ENCODE measurements around the gene MOCOS.

Gene MOCOS

DNA sequence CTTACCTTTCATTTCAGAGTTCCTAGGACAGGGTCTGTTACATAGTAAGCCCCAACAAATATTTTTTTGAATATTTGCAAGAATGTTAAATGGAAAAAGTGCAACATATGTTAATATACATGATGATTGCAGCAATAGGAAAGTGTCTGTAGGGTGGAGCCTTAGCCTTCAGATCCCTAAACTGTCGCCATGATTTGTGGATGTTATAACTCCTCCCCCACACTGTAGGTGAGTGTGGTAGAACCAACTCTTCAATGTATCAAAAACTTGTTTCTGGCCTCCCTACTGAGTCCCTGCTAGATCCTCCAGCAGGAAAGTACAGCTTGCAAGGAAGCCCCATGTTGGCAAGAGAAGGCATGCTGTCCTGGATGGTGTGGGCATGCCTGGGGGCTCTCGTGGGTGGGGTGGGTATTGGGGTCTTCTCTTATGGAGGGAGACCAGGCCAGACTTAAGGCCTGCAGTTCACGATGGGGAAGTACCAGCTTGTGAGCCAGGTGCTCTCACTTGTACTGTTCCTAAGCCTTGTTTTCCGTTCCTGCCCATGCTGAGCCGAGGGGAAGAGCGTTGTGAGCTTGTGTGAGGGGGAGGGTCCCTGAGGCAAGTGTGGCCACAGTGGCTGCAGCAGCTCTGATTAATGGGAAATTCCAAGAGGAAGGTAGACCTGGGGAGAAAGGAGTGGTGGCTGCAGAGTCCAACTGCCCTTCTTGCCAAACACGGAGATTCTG is 121.6 kb downstream of the MOCOS start:
- DNase-seq = no peak

DNA sequence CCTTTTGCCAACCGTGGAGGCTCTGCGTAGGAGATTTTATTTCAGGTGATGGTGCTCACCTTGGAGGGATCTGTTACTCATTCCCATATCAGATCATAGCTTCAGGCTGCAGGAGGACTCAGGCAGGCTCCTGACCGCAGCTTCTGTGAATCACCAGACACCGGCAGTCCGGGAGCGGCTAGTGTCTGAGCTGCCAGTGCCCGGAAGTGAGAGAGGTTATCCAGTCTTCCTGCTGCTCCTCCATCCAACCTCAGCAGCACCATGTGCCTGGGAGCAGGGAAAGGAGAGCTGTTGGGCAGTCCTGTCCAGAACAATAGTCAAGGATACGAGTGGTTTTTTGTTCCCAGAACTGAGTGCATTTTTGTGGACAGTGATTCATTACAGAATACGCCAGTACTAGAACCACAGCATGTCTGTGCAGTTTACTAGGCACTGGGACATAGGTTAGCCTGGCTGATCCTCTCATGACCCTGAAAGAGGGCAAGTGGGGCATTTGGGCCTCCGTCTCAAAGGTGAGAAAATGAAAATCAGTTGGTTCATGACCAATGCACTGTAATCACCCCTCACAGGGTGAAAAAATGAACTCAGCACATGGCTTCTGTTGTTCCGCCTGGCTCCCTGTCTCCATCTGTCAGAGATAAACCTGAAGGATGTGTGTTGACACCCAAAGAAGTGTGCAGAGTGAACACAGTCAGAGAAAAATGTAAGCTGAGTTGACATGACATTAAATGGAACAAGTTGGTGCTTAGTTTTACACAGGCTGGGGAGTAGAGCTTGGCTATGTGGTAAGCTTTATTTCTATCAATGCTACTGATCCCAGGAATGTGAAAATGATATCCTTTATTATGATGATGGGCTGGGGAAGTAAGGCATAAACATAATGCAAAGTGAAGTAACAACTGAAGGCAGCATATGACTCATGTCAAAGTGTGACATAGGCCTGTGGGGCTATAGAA is 122.4 kb downstream of the MOCOS start:
- no peak for DNase-seq

DNA sequence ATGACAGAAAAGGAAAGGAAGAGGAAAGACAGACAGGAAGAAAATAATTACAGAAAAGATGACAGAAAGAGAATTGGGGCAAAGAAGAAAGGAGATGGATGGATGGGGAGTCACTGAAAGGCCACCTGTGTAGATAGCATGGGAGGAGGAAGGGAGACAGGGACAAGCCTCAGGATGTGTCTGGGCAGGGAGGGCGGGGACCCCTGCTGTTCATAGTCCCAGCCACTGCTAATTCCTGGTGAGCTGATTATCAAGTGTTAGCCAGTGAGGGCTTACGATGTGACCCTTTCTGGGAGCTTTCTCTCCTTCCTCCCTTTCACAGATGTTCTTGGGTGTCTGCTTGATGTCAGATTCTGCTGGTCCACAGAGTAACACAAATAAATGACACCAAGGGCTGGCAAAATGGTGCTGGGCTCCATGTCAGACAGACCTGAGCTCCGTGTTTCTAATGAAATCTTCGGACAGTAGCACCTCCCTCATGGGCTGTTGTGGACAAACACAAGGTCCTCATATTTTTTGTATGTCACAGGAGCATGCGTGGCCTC is 123.8 kb downstream of the MOCOS start:
- no peak for DNase-seq

DNA sequence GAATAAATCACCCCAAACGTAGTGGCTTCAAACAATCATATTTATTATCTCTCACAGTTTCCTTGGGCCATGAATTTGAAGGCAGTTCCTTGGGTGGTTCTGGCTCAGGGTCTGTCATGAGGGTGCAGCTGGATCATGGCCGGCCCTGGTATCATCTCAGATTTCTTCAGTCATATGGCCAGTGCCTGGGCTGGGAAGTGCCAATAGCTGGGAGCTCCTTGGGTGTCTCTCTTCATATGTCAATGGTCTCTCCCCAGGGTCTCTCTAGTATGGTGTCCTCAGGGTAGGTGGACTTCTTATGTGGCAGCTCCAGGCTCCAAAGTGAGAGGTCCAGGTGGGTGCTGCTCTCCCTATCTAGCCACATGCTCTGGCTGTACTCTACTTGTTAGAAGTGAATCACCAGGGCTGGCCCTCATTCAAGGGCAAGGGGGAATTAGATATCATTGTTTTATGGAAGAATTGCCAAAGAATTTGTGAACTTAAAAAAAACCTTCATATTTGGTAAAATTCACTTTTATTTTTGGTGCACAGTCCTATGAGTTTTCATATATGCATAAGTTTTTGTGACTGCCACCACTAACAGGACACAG is 125.6 kb downstream of the MOCOS start:
- no peak for DNase-seq

DNA sequence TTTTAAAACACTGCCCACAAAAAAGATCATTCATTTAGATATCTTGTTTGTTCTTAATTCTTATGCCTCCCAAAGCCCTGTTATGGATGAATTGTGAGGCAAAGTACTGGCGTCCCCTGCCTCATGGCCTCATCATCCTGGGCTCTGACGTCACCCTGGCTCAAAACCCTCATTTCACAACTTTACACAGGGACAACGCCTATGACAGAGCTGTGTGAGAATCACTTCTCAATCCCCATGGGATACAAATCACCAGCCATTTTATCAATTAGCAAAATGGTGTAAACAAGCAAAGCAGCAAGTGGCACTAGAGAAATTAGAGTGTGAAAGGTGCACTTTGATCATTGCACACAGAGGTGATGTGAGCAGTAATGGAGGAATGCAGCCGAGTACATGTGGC is 126.8 kb downstream of the MOCOS start:
- DNase-seq = no peak

DNA sequence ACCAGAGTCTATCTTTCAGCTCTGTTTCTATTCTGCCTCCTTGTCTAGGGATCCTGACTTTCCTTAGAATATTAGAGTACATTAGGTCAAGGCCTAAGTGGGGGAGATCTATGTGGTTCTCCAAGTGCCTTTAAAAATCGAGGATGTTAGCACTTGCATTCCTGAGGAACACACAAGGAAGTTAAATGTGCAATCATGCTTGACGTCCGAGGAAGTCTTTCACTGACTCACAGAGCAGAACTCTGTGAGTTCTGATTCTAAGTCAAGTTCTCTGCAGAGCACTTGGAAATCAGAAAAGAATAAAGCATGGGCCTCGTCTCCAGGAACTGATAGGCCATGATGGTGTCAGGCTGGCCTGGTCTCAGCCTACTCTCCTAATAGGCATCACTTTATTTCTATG is 127.5 kb downstream of the MOCOS start:
- DNase-seq = no peak

DNA sequence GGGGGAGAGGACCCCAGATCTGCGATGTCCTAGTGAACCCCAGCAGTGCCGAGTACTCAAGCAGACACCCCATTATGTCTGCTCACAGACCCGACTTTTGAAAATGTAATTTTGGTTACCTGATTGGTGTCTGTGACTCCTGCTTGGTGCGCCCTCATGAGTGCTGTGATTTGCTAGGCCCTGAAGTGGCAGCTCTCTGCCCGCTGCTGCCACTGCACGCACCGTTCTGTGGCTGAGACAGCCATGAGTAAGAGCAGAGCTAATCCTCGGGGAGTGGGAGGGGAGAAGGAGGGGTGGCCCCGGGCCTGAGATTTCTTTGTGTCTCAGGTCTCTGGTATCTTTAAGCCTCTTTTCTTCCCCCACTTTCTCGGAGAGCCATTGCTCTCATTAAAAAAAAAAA is 128.4 kb downstream of the MOCOS start:
- no peak for DNase-seq

DNA sequence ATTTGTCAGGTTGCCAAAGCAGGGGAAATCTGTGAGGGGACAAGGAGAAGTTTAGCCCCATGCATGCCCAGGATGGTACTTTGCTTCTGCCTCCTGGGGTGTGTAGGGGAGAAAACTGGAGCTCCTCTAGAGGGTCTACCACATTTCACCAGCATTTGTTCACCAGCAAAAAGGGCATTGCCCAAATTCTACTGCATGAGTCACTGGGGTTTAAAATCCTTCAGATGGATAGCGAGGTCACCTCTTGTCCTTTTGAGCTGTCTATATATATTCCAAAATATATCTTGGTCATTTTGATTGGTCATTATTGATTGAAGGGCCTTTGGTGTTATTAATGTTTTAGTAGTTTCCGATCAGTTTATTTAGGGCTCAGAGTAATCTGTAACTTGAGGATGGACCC is 128.9 kb downstream of the MOCOS start:
- no peak for DNase-seq

All from stimulated activated CD8-positive, alpha-beta memory T cell treated with anti-CD3 and anti-CD28 coated beads, Interleukin-4, amount 100 ng/mL, for 48 hours (primary cell).